GM20431 (cell line): ENCODE results near the gene PTS.

Source experiments
- in situ Hi-C: fragments of 300-500 bp; cut with MseI, MboI; formaldehyde crosslinking; loops from one replicate; pipeline ENCODE4 v1.15.0; 2020; ENCODE audit warnings: low sequenced_read_pairs; ENCODE audit not compliant: unreplicated experiment

Gene PTS

DNA sequence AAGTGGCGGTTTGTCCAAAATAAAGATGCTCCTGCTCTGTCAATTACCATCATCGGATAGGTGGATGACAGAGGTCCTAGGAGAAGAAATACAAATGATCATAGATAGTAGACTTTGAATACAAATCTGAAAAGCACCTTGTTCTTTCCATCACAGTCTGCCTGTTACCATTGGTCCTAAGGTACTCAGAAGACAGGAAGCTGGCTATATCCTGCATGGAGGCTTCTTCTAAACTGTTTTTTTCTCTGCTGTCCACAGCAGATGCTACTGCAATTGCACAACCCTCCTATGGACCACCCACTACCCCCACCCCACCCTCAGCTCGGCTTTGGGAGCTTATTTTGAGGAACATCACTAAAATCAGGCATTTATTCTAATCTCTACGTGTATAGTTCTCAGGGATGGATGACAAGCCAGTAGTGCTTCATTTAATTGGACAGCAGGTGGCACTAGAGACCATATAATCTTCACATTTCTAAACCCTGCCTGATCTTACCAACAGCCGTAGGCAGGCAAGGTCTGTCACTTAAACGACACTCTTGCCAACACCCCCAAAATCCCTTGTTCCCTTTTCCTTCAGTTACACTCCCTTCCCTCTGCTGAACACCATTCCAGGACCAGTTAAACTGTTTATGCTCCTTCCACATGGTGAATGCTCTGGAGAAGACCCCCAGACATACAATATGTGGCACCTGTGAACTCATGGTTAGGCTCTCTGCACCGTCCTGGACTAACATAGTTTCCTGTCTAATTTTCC lies 6.6 kb upstream of the PTS start:
- in situ Hi-C loops, result loop anchor here (10.0 kb wide), 1 partner anchor 65 kb away; no protein-coding TSS in a partner anchor

DNA sequence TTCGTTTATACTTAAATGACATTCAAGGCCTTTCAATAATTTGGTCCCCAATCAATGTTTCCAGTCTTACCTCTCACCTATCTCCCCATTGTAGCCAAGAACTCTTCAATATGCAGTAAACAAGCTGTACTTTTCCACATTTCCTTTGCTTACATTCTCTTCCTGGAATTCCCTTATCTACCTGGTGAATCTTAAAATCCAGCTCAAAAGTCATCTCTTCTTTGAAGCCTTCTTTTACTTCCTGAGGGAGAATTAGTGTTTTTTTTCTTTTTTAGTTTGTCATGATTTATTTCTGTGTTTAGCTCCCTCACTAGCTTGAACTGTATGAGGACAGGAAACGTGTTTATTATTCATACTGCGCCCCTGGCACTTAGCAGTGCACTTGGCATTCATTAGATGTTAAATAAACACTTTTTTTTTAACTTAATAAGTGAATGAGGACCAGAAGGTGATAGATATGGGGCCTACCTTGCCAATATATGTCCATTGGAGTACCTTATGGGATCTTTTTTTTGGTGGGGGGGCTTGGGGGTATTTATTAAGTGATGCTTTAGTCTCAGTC lies 4.9 kb upstream of the PTS start:
- in situ Hi-C loops, result loop anchor here (10.0 kb wide), 1 partner anchor 63 kb away; no protein-coding TSS in a partner anchor

DNA sequence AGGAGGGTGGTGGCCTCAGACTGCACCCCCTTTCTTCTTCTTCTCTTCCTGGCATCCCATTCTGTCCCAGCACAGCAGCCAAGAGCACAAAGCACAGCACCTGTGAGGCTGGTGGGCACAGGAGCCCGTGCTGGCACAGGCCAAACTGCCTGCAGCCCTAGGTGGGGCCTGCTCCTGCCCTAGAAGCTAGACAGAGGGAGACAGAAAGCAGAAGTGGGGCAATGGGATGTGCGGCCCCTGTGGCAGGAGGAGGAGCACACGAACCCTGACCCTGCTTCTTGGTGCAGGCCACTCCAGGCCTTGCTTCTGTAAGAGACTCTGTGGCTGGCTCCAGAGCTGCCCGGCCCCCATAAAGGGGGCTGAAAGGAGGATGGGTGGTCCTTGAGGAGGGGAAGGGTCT lies 3.9 kb upstream of the PTS start:
- in situ Hi-C loops, result loop anchor here (10.0 kb wide), 1 partner anchor 62 kb away; no protein-coding TSS in a partner anchor

DNA sequence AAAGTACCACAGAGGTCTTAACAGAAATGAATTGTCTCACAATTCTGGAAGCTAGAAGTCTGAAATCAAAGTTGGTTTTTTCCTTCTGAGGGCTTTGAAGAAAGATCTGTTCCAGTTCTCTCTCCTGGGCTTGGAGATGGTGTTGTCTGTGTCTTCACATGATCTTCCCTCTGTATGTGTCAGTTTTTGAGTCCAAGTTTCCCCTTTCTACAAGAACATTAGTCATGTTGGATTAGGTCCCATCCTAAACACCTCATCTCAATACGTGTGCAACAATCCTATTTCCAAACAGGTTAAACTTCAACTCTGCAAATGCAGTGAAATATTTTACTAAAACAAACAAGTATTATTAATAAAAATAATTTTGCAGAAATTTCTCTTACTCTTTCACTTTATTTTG lies 3.1 kb upstream of the PTS start:
- in situ Hi-C loops, result loop anchor here (10.0 kb wide), 1 partner anchor 62 kb away; no protein-coding TSS in a partner anchor

DNA sequence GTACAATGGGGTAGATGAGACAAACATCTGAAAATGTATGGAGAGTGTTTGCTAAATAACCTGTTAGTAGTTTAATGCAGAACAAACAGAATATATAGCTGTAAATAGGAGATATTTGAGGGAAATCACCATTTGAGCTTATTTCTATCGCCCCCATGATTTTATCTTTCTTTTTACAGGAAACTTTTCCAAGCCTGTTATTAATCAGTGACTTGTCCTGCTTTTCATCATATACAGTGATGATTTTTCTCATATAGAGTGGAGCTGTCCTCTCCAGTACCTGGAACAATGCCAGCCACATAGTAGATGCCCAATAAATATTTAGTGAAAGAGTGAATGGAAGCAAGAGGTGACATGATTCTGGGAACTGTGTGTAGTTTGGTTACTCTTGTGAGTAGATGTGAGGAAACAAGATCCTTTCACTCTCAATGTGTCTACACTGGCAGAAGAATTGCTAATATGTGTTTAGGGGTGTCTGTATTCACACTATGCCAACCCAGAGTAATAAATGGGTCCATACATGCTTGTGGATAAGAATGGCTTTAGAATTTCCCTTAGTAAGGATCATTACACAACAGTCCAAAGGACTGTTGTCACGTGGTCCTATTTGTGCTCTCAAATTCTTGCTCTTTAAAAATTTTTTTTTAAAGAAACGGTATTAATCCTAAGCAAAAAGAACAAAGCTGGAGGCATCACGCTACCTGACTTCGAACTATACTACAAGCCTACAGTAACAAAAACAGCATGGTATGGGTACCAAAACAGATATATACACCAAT lies 2.3 kb upstream of the PTS start:
- in situ Hi-C loops, result loop anchor here (10.0 kb wide), 1 partner anchor 61 kb away; no protein-coding TSS in a partner anchor

DNA sequence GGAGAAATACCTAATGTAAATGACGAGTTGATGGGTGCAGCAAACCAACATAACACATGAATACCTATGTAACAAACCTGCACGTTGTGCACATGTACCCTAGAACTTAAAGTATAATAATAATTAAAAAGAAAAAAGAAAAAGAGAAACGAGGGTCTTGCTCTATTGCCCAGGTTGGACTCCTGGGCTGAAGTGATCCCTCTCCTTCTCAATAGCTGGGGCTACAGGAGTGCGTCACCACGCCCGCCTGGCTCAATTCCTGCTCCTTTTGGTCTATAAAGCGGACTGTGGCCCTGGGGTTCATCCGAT lies 521 bp upstream of the PTS start:
- in situ Hi-C loops, result loop anchor here (10.0 kb wide), 1 partner anchor 59 kb away; no protein-coding TSS in a partner anchor

DNA sequence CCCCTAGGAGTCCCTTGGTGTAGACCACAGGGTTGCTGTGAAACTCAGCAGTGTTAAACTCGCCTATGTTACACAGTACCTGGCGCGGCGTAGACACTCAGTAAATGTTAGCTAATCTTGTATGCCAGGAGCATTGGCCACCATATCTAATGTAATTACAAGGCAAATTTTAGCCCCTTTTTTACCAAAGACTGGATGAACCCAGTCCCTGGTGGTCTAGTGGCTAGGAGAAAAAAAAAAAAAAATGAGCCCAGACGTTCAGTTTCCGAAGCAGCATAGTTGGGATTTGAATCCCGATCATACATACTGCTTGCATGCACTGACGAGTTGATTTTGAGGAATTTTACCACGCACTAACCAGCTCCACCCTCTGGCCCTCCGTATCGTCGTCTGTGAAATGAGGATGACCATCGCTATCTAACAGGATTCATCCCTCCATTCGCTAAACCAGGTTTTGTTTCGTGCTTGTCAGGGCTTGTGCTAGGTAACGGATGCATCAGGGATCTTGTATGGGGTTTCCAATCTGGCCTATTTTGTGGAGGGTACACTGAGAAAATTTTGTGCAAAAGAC lies 688 bp downstream of the PTS start:
- in situ Hi-C loops, result loop anchor here (10.0 kb wide), 1 partner anchor 58 kb away; no protein-coding TSS in a partner anchor

GRCh38 chr11:112227471-112227870 lies 1.2 kb downstream of the PTS start:
- in situ Hi-C loops, result loop anchor here (10.0 kb wide), 1 partner anchor 57 kb away; no protein-coding TSS in a partner anchor

DNA sequence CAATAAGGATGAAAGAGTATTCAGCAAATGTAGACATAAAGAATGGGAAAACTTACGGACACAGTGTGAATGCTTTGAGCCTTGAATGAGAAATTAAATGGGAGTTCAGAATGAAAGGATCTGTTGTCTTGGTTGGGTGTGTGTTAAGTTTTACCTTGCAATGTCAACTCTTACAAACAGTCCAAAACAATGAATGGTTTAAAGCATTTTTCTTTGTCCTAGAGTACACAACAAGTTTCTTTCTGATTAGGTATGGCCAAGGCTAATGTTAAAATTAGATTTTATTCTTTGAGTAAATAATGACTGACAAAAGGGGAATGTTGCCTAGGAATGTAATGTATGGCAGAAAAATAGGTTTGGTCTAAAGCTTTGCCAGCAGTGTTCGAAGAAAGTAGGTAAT lies 2.5 kb downstream of the PTS start:
- in situ Hi-C loops, result loop anchor here (10.0 kb wide), 1 partner anchor 56 kb away; no protein-coding TSS in a partner anchor

DNA sequence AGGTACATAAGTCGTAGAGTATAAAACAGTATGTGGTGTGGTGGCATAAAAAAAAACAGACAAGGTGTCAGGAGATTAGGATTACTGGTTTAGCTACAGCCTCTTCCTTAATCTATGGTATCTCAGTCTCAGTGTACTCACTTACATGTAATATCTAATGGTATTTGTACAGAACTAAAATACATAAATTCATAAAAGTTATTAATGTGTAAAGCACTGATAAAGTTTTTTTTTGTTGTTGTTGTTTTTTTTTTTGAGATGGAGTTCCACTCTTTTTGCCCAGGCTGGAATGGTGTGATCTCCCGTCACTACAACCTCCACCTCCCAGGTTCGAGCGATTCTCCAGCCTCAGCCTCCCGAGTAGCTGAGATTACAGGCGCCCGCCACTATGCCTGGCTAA lies 2.9 kb downstream of the PTS start:
- in situ Hi-C loops, result loop anchor here (10.0 kb wide), 1 partner anchor 56 kb away; no protein-coding TSS in a partner anchor

- in situ Hi-C loops, result loop anchor here (10.0 kb wide), 1 partner anchor 55 kb away; no protein-coding TSS in a partner anchor
Measured at GRCh38 chr11:112229746-112230433, 3.7 kb downstream of the PTS start.

- in situ Hi-C loops, result no loop called here
Measured at GRCh38 chr11:112231952-112232351, 5.7 kb downstream of the PTS start.

GRCh38 chr11:112235750-112236390 lies 9.6 kb downstream of the PTS start:
- in situ Hi-C loops, result no loop called here

DNA sequence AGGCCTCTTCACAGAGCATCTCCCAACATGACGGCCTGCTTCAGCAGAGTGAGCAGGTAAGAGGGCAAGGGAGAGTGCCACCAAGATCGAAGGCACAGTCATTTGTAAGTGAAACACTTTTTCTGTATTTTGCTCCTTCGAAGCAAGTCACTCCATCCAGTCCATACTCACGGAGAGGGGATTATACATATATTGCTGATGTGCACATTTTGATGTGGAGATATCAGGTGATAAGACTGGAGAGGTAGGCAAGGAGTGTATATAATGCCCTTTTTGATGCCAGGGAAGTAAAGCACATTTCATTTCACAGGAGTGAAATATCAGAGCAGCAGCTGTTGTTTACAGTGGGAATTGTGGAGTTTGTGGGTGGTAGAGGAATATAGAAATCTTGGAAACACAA lies 11.2 kb downstream of the PTS start:
- in situ Hi-C loops, result no loop called here

- in situ Hi-C loops, result no loop called here
Measured at GRCh38 chr11:112238041-112238440, 11.8 kb downstream of the PTS start.

GRCh38 chr11:112241486-112241885 lies 15.3 kb downstream of the PTS start:
- in situ Hi-C loops, result no loop called here

- in situ Hi-C loops, result no loop called here
Measured at GRCh38 chr11:112247201-112247600, 21.0 kb downstream of the PTS start.

GRCh38 chr11:112248201-112248600 lies 22.0 kb downstream of the PTS start:
- in situ Hi-C loops, result no loop called here

DNA sequence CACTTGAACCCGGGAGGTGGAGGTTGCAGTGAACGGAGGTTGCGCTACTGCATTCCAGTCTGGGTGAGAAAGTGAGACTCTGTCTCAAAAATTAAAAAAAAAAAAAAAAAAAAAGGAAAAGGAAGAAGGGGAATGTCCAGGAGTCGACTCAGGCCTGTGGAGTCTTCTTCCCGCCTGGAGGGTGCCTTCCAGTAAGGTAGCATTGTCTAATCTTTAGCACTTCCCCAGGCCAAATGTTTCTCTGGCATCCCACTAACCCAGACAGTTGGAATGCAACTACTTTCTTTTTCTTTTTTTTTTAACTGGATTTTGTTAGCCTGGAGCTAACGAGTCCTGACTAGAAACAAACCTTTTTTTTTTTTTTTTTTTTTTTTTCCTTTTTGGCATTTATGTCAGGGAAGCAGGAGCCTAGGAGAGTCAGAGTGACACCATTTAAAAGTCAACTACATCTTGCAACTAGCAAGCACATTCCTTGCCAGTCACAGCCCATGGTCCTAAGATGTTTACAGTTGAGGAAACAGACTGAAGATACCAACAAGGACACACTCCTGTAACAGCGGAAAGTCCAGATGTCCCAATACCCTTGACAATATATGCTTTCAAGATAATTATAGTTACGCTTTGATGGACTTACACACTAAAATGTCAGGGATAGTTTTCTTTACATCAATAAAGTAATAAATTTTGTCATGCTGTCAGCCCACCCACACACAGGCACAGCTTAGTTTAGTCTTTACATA lies 23.8 kb downstream of the PTS start:
- in situ Hi-C loops, result no loop called here
